A549 (cell line): ENCODE data around the gene PARD6G. TPM values are rescaled to one million over a fixed set of nuclear protein-coding genes. Genes with fewer than 3 reads are reported as not detected.

Source experiments
- ATAC-seq, 2 experiments: fragments of 200-7000 bp in 1 of 2; fragments of >200 bp in 1 of 2; cut with Nextera tagmentation in 1 of 2; cut with Tn5 transposase in 1 of 2; 3 replicates each; pipeline versions ENCODE4 v1.8.0 to v1.9.1; 2018 to 2020; ENCODE audit warnings: mild to moderate bottlenecking in 1 of 2, moderate library complexity in 1 of 2
- CTCF ChIA-PET: fragments of 300-600 bp; sonication (Branson Sonifier 250); formaldehyde crosslinking; extraction: SDS; loops from one replicate; lab custom pipeline; 2021; ENCODE audit warnings: antibody characterized with exemption, inconsistent platforms; lab: Yijun Ruan, JAX
- POLR2A ChIA-PET: fragments of 350-600 bp; formaldehyde crosslinking; extraction: SDS; loops from one replicate; lab custom pipeline; 2021; ENCODE audit warnings: antibody characterized with exemption, inconsistent platforms; lab: Yijun Ruan, JAX
- DNase-seq, 2 experiments: peaks; one replicate each; pipeline versions ENCODE4 v3.0.0 to v3.0.0-alpha.2; 2011 to 2016; ENCODE audit warnings: low read depth in 1 of 2, low spot score in 1 of 2
- FAIRE-seq: peaks from 2 replicates; lab custom pipeline; 2011; peaks lifted over from hg19 to GRCh38; lab: Jason Lieb, UNC
- H3K27ac ChIP-seq, 2 experiments: fragments of >200 bp; sonication (Bioruptor Twin); formaldehyde crosslinking; 3 replicates each; pipeline ENCODE4 v1.5.1; 2016 to 2017
- H3K4me1 ChIP-seq: fragments of >200 bp; sonication (Bioruptor Twin); formaldehyde crosslinking; 3 replicates; pipeline ENCODE4 v1.6.1; 2016
- H3K4me2 ChIP-seq: fragments of >200 bp; sonication (Bioruptor Twin); formaldehyde crosslinking; 3 replicates; pipeline ENCODE4 v1.6.1; 2016
- H3K4me3 ChIP-seq: fragments of >200 bp; sonication (Bioruptor Twin); formaldehyde crosslinking; 3 replicates; pipeline ENCODE4 v1.5.1; 2016
- H3K9me3 ChIP-seq: fragments of >200 bp; sonication (Bioruptor Twin); formaldehyde crosslinking; 3 replicates; pipeline ENCODE4 v1.6.1; 2016
- BHLHE40 ChIP-seq: IDR thresholded peaks from 2 replicates; pipeline ENCODE4 v1.6.1; 2012; ENCODE audit warnings: low read depth, low read length, inconsistent platforms
- CEBPB ChIP-seq, 2 experiments: fragments of >200 bp in 1 of 2; sonication (Bioruptor Twin) in 1 of 2; formaldehyde crosslinking in 1 of 2; IDR thresholded peaks; 2 replicates each; pipeline ENCODE4 v1.6.1; 2012 to 2016
- CHD4 ChIP-seq: fragments of 200-600 bp; sonication (generic); IDR thresholded peaks from 2 replicates; pipeline ENCODE4 v1.6.1; 2016; ENCODE audit warnings: antibody characterized with exemption, mild to moderate bottlenecking, borderline replicate concordance
- FOSB ChIP-seq: fragments of 250-450 bp; sonication (Bioruptor Pico); IDR thresholded peaks from 2 replicates; pipeline ENCODE4 v1.5.0; 2020; ENCODE audit warnings: mild to moderate bottlenecking, moderate library complexity
- FOSL2 ChIP-seq, 2 experiments: fragments of 450-650 bp in 1 of 2; fragments of >200 bp in 1 of 2; sonication (Bioruptor Twin) in 1 of 2; formaldehyde crosslinking; IDR thresholded peaks; 2 replicates each; pipeline versions ENCODE4 v1.5.0 to v1.6.1; 2016 to 2020; ENCODE audit warnings: mild to moderate bottlenecking in 1 of 2, moderate library complexity in 1 of 2
- HOXA7 ChIP-seq: fragments of 250-450 bp; sonication (Bioruptor Pico); IDR thresholded peaks from 2 replicates; pipeline ENCODE4 v1.5.0; 2020; ENCODE audit warnings: mild to moderate bottlenecking, moderate library complexity
- HOXB13 ChIP-seq: fragments of 250-450 bp; sonication (Bioruptor Pico); IDR thresholded peaks from 2 replicates; pipeline ENCODE4 v1.5.0; 2020; ENCODE audit warnings: low read depth, mild to moderate bottlenecking, moderate library complexity
- JUN ChIP-seq, 2 experiments: fragments of >200 bp; sonication (Bioruptor Twin); formaldehyde crosslinking; IDR thresholded peaks; 2 replicates in 1 of 2; 3 replicates in 1 of 2; pipeline ENCODE4 v1.6.1; 2016 to 2017
- KDM5A ChIP-seq: fragments of 200-600 bp; sonication (generic); IDR thresholded peaks from 2 replicates; pipeline ENCODE4 v1.6.1; 2016; ENCODE audit warnings: antibody characterized with exemption, mild to moderate bottlenecking
- MYC ChIP-seq: IDR thresholded peaks from 2 replicates; pipeline ENCODE4 v1.6.1; 2012; ENCODE audit warnings: mild to moderate bottlenecking, inconsistent platforms, low read length, improper control_type of control experiment, borderline replicate concordance
- POLR2A ChIP-seq: IDR thresholded peaks from 2 replicates; pipeline ENCODE4 v1.6.1; 2012; ENCODE audit warnings: mild to moderate bottlenecking, low read length
- SREBF2 ChIP-seq: fragments of 450-650 bp; IDR thresholded peaks from 2 replicates; pipeline ENCODE4 v1.6.1; 2014; ENCODE audit warnings: mild to moderate bottlenecking, moderate library complexity
- TFCP2L1 ChIP-seq: fragments of 250-450 bp; sonication (Bioruptor Pico); IDR thresholded peaks from 2 replicates; pipeline ENCODE4 v1.5.0; 2021; ENCODE audit warnings: mild to moderate bottlenecking
- WGBS: methylation state at CpG from one replicate; pipeline ENCODE4 v1.1.6; 2017; ENCODE audit errors: missing lambda C conversion rate; 5-methylcytosine and 5-hydroxymethylcytosine counted together
- polyA plus RNA-seq, 4 experiments: library from polyadenylated mRNA; depleted of rRNA in 3 of 4; stranded (reverse); fragments of >200 nt; fragmentation: RNase III in 1 of 4; extraction: RNeasy Plus Mini Kit Qiagen cat#74134 plus additional on column Dnase treatment in 1 of 4; gene quantifications; 2 replicates in 3 of 4; 3 replicates in 1 of 4; pipeline ENCODE4 v1.2.3, GENCODE V29; 2011 to 2017
- TF ChIP-seq, protein P1 (sequence below): fragments of 200-600 bp; sonication (generic); IDR thresholded peaks from 2 replicates; pipeline ENCODE4 v1.6.1; 2016; ENCODE audit warnings: antibody characterized with exemption, mild to moderate bottlenecking, moderate library complexity
- TF ChIP-seq, protein P2 (sequence below): fragments of >200 bp; sonication (Bioruptor Twin); formaldehyde crosslinking; IDR thresholded peaks from 3 replicates; pipeline ENCODE4 v1.5.1; 2016
- TF ChIP-seq, protein P3 (sequence below): fragments of 250-450 bp; sonication (Bioruptor Pico); IDR thresholded peaks from 2 replicates; pipeline ENCODE4 v1.5.0; 2021; ENCODE audit warnings: mild to moderate bottlenecking, moderate library complexity, borderline replicate concordance
- TF ChIP-seq, protein P4 (sequence below): fragments of 450-650 bp; IDR thresholded peaks from 2 replicates; pipeline ENCODE4 v1.6.1; 2014; ENCODE audit warnings: antibody characterized with exemption

PARD6G gene
- polyA plus RNA-seq, 2 of the 4 experiments (the other 2 are of a cell fraction), result 1.6 to 2.3 TPM

DNA sequence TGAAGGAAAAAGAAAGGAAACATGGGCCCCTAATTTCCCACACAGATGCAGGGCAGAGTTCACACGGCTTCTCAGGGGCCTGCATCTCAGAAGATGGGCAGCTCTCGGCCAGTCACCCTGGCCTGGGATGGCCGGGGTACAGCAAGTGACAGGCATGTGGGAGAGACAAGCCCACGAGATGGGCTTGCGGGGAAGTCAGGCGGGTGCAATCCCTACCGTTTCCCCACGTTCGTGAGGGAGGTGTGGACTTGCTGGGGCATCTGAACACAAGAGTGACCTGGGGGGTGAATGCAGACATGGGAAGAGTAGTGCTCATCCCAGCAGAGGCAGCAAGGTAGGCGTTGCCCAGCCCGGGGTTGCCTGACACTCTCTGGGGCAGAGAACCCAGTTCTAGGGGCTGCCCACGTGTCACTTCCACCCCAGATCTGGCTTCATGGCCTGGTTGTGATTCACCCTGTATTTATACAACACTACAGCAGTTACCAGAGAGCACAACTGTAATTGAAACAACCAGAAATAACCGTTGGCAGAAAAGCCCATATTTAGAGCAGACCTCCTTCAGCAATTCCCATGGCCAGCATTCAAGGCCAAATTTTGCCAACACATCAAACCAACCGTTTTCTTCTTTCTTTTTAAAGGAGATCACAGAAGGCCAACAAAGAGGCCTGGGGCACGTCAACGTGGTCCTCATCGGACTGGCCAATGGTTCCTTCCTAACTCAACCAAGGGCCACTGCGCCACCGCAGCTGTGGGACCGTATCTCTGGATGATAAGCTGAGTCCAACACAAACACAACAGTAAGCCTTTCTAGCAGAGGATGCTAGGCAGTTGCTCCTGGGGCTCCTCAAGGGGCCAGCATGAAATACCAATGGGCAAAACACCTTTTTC, 58.4 kb downstream of the PARD6G start:
- TF ChIP-seq JUN (IDR thresholded peaks at IDR 0.05), result no peak
- TF ChIP-seq HOXB13 (CRISPR knock-in tag), result no peak
- TF ChIP-seq, protein P1, sequence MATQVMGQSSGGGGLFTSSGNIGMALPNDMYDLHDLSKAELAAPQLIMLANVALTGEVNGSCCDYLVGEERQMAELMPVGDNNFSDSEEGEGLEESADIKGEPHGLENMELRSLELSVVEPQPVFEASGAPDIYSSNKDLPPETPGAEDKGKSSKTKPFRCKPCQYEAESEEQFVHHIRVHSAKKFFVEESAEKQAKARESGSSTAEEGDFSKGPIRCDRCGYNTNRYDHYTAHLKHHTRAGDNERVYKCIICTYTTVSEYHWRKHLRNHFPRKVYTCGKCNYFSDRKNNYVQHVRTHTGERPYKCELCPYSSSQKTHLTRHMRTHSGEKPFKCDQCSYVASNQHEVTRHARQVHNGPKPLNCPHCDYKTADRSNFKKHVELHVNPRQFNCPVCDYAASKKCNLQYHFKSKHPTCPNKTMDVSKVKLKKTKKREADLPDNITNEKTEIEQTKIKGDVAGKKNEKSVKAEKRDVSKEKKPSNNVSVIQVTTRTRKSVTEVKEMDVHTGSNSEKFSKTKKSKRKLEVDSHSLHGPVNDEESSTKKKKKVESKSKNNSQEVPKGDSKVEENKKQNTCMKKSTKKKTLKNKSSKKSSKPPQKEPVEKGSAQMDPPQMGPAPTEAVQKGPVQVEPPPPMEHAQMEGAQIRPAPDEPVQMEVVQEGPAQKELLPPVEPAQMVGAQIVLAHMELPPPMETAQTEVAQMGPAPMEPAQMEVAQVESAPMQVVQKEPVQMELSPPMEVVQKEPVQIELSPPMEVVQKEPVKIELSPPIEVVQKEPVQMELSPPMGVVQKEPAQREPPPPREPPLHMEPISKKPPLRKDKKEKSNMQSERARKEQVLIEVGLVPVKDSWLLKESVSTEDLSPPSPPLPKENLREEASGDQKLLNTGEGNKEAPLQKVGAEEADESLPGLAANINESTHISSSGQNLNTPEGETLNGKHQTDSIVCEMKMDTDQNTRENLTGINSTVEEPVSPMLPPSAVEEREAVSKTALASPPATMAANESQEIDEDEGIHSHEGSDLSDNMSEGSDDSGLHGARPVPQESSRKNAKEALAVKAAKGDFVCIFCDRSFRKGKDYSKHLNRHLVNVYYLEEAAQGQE, result no peak
- TF ChIP-seq SREBF2, result no peak
- no peak for TF ChIP-seq MYC
- TF ChIP-seq POLR2A, result no peak
- no peak for TF ChIP-seq FOSL2 (IDR thresholded peaks at IDR 0.05)
- no peak for TF ChIP-seq FOSL2 (CRISPR knock-in tag; IDR thresholded peaks at IDR 0.05)
- no peak for TF ChIP-seq BHLHE40
- no peak for TF ChIP-seq KDM5A
- ATAC-seq, result no peak
- no peak for FAIRE-seq
- Histone ChIP-seq H3K4me1 (no peaks in the 10 kb centered on the region), H3K4me2 (no peak overlapping the region), H3K4me3 (no peak overlapping the region), H3K27ac (no peak overlapping the region), H3K9me3 (no peaks in the 10 kb centered on the region)
- CTCF ChIA-PET, result interaction anchor here (0.8 kb wide), 1 partner anchor 11 kb away, joined by 3 read pairs; no protein-coding TSS in a partner anchor
- POLR2A ChIA-PET, result no interaction called here
- 70% methylated on average over 14 of the region's 20 CpGs for WGBS
- no peak for DNase-seq

DNA sequence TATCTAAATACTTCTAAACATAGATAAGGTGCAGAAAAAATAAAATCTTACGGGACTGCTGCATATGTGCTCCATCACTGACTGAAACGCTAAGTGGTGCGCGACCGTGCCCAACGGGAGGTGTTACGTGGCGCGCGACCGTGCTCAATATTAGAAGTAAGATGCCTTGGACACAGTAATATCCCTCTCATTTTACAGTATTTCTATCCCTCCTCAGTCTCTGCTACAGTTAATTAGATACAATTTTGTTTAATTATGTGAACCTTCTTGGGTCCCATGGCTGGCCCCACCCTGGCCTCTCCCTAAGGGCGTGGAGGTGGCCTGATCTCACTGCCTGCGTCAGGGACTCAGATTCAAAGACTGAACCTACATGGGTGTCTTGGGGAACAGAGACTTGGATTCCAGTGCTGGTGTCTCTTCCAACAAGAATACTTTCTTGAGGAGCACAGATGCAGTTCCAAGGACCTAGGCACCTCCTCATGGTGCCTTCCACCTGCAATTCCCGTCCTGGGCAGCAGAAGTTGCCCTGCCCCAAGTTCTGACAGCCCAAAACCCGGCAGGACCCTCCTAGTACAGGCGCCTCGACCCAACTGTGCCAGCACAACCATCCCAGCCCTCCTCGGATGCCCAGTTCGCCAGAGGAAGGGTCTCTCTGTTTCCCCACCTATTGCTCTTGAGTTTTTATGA, 59.2 kb downstream of the PARD6G start:
- no peaks in the 10 kb centered on the region for H3K4me1 ChIP-seq
- ATAC-seq (no peak), DNase-seq (no peak)
- WGBS, result 77% methylated on average over 19 of the region's 19 CpGs
- H3K27ac ChIP-seq, result no peak overlapping the region
- no peak overlapping the region for H3K4me2 ChIP-seq
- POLR2A ChIA-PET, result no interaction called here
- TF ChIP-seq CEBPB (IDR thresholded peaks at IDR 0.05), result no peak
- TF ChIP-seq HOXB13 (CRISPR knock-in tag), result no peak
- TF ChIP-seq, protein P2, sequence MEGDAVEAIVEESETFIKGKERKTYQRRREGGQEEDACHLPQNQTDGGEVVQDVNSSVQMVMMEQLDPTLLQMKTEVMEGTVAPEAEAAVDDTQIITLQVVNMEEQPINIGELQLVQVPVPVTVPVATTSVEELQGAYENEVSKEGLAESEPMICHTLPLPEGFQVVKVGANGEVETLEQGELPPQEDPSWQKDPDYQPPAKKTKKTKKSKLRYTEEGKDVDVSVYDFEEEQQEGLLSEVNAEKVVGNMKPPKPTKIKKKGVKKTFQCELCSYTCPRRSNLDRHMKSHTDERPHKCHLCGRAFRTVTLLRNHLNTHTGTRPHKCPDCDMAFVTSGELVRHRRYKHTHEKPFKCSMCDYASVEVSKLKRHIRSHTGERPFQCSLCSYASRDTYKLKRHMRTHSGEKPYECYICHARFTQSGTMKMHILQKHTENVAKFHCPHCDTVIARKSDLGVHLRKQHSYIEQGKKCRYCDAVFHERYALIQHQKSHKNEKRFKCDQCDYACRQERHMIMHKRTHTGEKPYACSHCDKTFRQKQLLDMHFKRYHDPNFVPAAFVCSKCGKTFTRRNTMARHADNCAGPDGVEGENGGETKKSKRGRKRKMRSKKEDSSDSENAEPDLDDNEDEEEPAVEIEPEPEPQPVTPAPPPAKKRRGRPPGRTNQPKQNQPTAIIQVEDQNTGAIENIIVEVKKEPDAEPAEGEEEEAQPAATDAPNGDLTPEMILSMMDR, result no peak
- TF ChIP-seq, all 56 proteins: peak for 0
- Histone ChIP-seq H3K9me3 (no peaks in the 10 kb centered on the region), H3K4me3 (no peak overlapping the region)
- CTCF ChIA-PET, result no interaction called here
- FAIRE-seq, result no peak

DNA sequence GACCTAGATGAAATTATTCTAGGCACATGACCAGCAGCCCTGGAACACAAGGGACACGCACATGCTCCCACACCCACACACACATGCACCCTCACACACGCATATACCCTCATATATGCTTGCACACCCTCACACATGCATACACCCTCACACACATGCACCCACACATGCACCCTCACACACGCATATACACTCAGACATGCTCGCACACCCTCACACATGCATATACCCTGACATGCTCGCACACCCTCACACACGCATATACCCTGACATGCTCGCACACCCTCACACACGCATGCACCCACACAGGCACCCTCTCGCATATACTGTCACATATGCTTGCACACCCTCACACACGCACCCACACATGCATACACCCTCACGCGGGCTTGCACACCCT, 61.8 kb downstream of the PARD6G start:
- ATAC-seq (no peak), FAIRE-seq (no peak), DNase-seq (no peak)
- ChIA-PET CTCF (no interaction called here), POLR2A (no interaction called here)
- Histone ChIP-seq H3K4me3 (no peak overlapping the region), H3K4me2 (no peak overlapping the region), H3K9me3 (no peaks in the 10 kb centered on the region), H3K27ac (no peak overlapping the region), H3K4me1 (no peaks in the 10 kb centered on the region)
- TF ChIP-seq HOXA7 (CRISPR knock-in tag), result no peak
- TF ChIP-seq, protein P3, sequence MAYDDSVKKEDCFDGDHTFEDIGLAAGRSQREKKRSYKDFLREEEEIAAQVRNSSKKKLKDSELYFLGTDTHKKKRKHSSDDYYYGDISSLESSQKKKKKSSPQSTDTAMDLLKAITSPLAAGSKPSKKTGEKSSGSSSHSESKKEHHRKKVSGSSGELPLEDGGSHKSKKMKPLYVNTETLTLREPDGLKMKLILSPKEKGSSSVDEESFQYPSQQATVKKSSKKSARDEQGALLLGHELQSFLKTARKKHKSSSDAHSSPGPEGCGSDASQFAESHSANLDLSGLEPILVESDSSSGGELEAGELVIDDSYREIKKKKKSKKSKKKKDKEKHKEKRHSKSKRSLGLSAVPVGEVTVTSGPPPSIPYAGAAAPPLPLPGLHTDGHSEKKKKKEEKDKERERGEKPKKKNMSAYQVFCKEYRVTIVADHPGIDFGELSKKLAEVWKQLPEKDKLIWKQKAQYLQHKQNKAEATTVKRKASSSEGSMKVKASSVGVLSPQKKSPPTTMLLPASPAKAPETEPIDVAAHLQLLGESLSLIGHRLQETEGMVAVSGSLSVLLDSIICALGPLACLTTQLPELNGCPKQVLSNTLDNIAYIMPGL, result no peak
- no peak for TF ChIP-seq TFCP2L1 (CRISPR knock-in tag)
- TF ChIP-seq POLR2A, result no peak
- TF ChIP-seq, protein P4, sequence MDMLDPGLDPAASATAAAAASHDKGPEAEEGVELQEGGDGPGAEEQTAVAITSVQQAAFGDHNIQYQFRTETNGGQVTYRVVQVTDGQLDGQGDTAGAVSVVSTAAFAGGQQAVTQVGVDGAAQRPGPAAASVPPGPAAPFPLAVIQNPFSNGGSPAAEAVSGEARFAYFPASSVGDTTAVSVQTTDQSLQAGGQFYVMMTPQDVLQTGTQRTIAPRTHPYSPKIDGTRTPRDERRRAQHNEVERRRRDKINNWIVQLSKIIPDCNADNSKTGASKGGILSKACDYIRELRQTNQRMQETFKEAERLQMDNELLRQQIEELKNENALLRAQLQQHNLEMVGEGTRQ, result no peak
- no peak for TF ChIP-seq CEBPB (IDR thresholded peaks at IDR 0.05)
- TF ChIP-seq FOSB, result no peak
- no peak for TF ChIP-seq CHD4
- WGBS, result 68% methylated on average over 12 of the region's 12 CpGs
